GM19438 (cell line): ENCODE data around the gene PITPNB.

Experiments
- ATAC-seq: cut with Tn5 transposase; IDR thresholded peaks from one replicate; pipeline ENCODE4 v1.9.1; 2021; ENCODE audit warnings: low read depth; ENCODE audit not compliant: unreplicated experiment

The PITPNB gene

GRCh38 chr22:27836181-27836580 is 82.9 kb downstream of the PITPNB start:
- no peak for ATAC-seq

- no peak for ATAC-seq
Measured at GRCh38 chr22:27835446-27835845, 83.6 kb downstream of the PITPNB start.

- no peak for ATAC-seq
Measured at GRCh38 chr22:27834364-27835185, 84.5 kb downstream of the PITPNB start.

- ATAC-seq = no peak
Measured at GRCh38 chr22:27833803-27834202, 85.3 kb downstream of the PITPNB start.

GRCh38 chr22:27832606-27833005 is 86.5 kb downstream of the PITPNB start:
- ATAC-seq = no peak

- no peak for ATAC-seq
Measured at GRCh38 chr22:27829620-27830019, 89.4 kb downstream of the PITPNB start.

- no peak for ATAC-seq
Measured at GRCh38 chr22:27827604-27828587, 91.2 kb downstream of the PITPNB start.

GRCh38 chr22:27825174-27825573 is 93.9 kb downstream of the PITPNB start:
- no peak for ATAC-seq

GRCh38 chr22:27823221-27823620 is 95.8 kb downstream of the PITPNB start:
- no peak for ATAC-seq

GRCh38 chr22:27820896-27821866 is 97.9 kb downstream of the PITPNB start:
- no peak for ATAC-seq

GRCh38 chr22:27816552-27816951 is 102.5 kb downstream of the PITPNB start:
- ATAC-seq = no peak

GRCh38 chr22:27815826-27816530 is 103.1 kb downstream of the PITPNB start:
- ATAC-seq = no peak

GRCh38 chr22:27814993-27815392 is 104.1 kb downstream of the PITPNB start:
- ATAC-seq = no peak

GRCh38 chr22:27811778-27812177 is 107.3 kb downstream of the PITPNB start:
- ATAC-seq = no peak

- no peak for ATAC-seq
Measured at GRCh38 chr22:27810609-27811151, 108.4 kb downstream of the PITPNB start.

- ATAC-seq = no peak
Measured at GRCh38 chr22:27809700-27810608, 109.1 kb downstream of the PITPNB start.

GRCh38 chr22:27809226-27809603 is 109.8 kb downstream of the PITPNB start:
- ATAC-seq = no peak

- no peak for ATAC-seq
Measured at GRCh38 chr22:27808451-27809225, 110.4 kb downstream of the PITPNB start.
